Uterus (tissue), 4 donors: ENCODE measurements around the gene NRXN3. TPM values are rescaled to one million over a fixed set of nuclear protein-coding genes. Genes with fewer than 3 reads are reported as not detected.

Experiments used
- DNase-seq, 2 donors: peaks; one replicate each; pipeline ENCODE4 v3.0.0-alpha.2; 2019 to 2020
- H3K27ac ChIP-seq, 2 donors: fragments of 200-600 bp; sonication (generic); 1 replicate in 1 of 2; 2 replicates in 1 of 2; pipeline ENCODE4 v1.5.1; 2016 to 2018
- H3K27me3 ChIP-seq, 2 donors: fragments of 200-600 bp; sonication (generic); one replicate each; pipeline ENCODE4 v1.5.1; 2018 to 2019; ENCODE audit warnings: control low read depth in 1 of 2
- H3K36me3 ChIP-seq, 2 donors: fragments of 200-600 bp; sonication (generic); one replicate each; pipeline ENCODE4 v1.5.1; 2019; ENCODE audit warnings: control low read depth in 1 of 2
- H3K4me1 ChIP-seq, 2 donors: fragments of 200-600 bp; sonication (generic); one replicate each; pipeline ENCODE4 v1.5.1; 2018 to 2019; ENCODE audit warnings: control low read depth in 1 of 2
- H3K4me3 ChIP-seq, 2 donors: fragments of 200-600 bp; sonication (generic); 1 replicate in 1 of 2; 2 replicates in 1 of 2; pipeline ENCODE4 v1.5.1; 2018 to 2019; ENCODE audit warnings: mild to moderate bottlenecking in 1 of 2
- H3K9me3 ChIP-seq, 2 donors: fragments of 200-600 bp; sonication (generic); one replicate each; pipeline ENCODE4 v1.5.1; 2019; ENCODE audit warnings: control low read depth in 1 of 2
- CTCF ChIP-seq, 4 experiments: fragments of 200-600 bp in 2 of 4; fragments of 450-650 bp in 2 of 4; sonication (generic) in 2 of 4; IDR thresholded peaks; one replicate each; pipeline ENCODE4 v1.5.1; 2016 to 2019; ENCODE audit warnings: antibody characterized with exemption in 4 of 4, mild to moderate bottlenecking in 2 of 4, moderate library complexity in 1 of 4
- POLR2A ChIP-seq, 2 donors: fragments of 450-650 bp; IDR thresholded peaks; one replicate each; pipeline ENCODE4 v1.6.1; 2016; ENCODE audit warnings: antibody characterized with exemption in 2 of 2, mild to moderate bottlenecking in 1 of 2, moderate library complexity in 1 of 2
- intact Hi-C: fragments of 100-400 bp; cut with DNase I; formaldehyde crosslinking; loops from one replicate; pipeline ENCODE4 v1.15.1; 2023; ENCODE audit warnings: low total_unique reads
- total RNA-seq, 4 donors: library from RNA; depleted of rRNA in 3 of 4; stranded (reverse); fragments of >200 nt in 3 of 4; gene quantifications; one replicate each; pipeline versions ENCODE4 v1.1.0 to v1.2.4, GENCODE V29; 2014 to 2023
- donor health status: DM: yes; HTN: yes; CAD: no.

Gene NRXN3
- total RNA-seq, 4 donors from 2014 or later: 2.9 to 17.0 (median 4.4) TPM

DNA sequence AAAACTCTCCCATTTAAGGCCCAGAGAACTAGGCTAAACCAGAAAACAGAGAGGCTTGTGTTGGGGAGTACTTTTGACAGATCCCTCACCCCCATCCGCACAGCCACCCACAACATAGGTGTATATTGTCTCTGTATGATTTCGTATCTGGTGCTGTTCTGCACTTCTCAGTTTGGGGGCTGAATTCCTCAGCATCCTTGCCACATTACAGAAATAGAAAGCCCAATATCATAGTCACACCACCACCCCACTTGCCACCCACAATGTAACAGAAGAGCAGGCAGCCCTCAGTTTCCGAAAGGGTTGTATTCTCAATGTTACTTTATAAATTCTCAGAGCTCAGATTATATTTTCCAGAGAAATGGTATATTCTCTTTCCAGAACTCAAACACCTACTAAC is 1090.2 kb downstream of the NRXN3 start:
- Histone ChIP-seq H3K36me3 (no peaks in the 10 kb centered on the region), H3K4me3 (no peak overlapping the region), H3K4me1 (no peaks in the 10 kb centered on the region), H3K27ac (no peak overlapping the region), H3K9me3 (no peaks in the 10 kb centered on the region), H3K27me3 (no peaks in the 10 kb centered on the region)
- intact Hi-C loops: no loop called here
- no peak for TF ChIP-seq POLR2A (IDR thresholded peaks at IDR 0.05)
- no peak for TF ChIP-seq CTCF (IDR thresholded peaks at IDR 0.05)
- no peak for DNase-seq

DNA sequence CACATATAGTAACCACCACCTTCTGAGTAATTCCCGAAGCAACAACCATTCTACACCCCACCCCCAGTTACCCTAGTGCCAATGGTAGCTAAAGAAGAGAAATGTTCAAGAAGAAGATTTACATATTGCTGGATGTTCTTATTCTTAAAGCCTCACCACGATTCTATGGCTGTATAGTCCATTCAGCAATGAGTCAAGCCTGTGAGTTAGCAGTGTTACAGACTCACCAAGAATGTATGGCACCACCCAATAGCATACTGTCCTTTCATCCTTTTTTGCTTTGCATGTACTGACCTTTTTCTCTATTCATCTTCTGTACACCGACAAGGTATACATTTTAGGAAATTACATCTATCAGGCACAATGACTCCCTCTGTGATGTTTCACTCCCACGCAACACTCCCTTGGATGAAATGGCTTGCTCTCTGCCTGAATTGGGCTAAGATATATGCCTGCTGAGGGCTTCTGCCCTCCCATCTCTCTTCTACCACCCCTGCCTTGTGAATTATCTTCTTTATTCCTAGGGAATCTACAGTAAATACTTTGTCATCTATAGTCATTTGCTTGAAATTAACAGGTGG is 1095.3 kb downstream of the NRXN3 start:
- Histone ChIP-seq H3K9me3 (no peaks in the 10 kb centered on the region), H3K27ac (no peak overlapping the region), H3K4me3 (no peak overlapping the region), H3K27me3 (no peaks in the 10 kb centered on the region), H3K36me3 (no peaks in the 10 kb centered on the region), H3K4me1 (no peaks in the 10 kb centered on the region)
- TF ChIP-seq POLR2A (IDR thresholded peaks at IDR 0.05): no peak
- intact Hi-C loops: no loop called here
- no peak for DNase-seq

GRCh38 chr14:79270361-79270760 is 1100.2 kb downstream of the NRXN3 start:
- H3K36me3 ChIP-seq: no peaks in the 10 kb centered on the region
- no peaks in the 10 kb centered on the region for H3K9me3 ChIP-seq
- H3K4me3 ChIP-seq: no peak overlapping the region
- H3K27ac ChIP-seq: no peak overlapping the region
- H3K4me1 ChIP-seq: no peaks in the 10 kb centered on the region
- intact Hi-C loops: no loop called here
- no peak for DNase-seq
- no peaks in the 10 kb centered on the region for H3K27me3 ChIP-seq
- no peak for TF ChIP-seq POLR2A (IDR thresholded peaks at IDR 0.05)
- no peak for TF ChIP-seq CTCF (IDR thresholded peaks at IDR 0.05)

- DNase-seq: no peak
- Histone ChIP-seq H3K9me3 (no peaks in the 10 kb centered on the region), H3K36me3 (no peaks in the 10 kb centered on the region), H3K27ac (no peak overlapping the region), H3K4me3 (no peak overlapping the region), H3K4me1 (no peaks in the 10 kb centered on the region), H3K27me3 (no peaks in the 10 kb centered on the region)
- intact Hi-C loops: no loop called here
- no peak for TF ChIP-seq POLR2A (IDR thresholded peaks at IDR 0.05)
These were observed 1100.9 kb downstream of the NRXN3 start for GRCh38 chr14:79271122-79271521.

GRCh38 chr14:79274641-79275291 is 1104.6 kb downstream of the NRXN3 start:
- intact Hi-C loops: no loop called here
- no peak for TF ChIP-seq POLR2A (IDR thresholded peaks at IDR 0.05)
- TF ChIP-seq CTCF (IDR thresholded peaks at IDR 0.05): peak in 1 of 4 experiments; percentile 20
- H3K9me3 ChIP-seq: no peaks in the 10 kb centered on the region
- no peak for DNase-seq
- H3K27ac ChIP-seq: no peak overlapping the region
- H3K4me1 ChIP-seq: no peaks in the 10 kb centered on the region
- H3K27me3 ChIP-seq: no peaks in the 10 kb centered on the region
- no peaks in the 10 kb centered on the region for H3K36me3 ChIP-seq
- H3K4me3 ChIP-seq: no peak overlapping the region

GRCh38 chr14:79275292-79275655 is 1105.1 kb downstream of the NRXN3 start:
- no peak for TF ChIP-seq POLR2A (IDR thresholded peaks at IDR 0.05)
- intact Hi-C loops: no loop called here
- no peak for DNase-seq
- Histone ChIP-seq H3K27me3 (no peaks in the 10 kb centered on the region), H3K27ac (no peak overlapping the region), H3K9me3 (no peaks in the 10 kb centered on the region), H3K4me1 (no peaks in the 10 kb centered on the region), H3K4me3 (no peak overlapping the region), H3K36me3 (no peaks in the 10 kb centered on the region)
